Heart left ventricle (tissue), 16 donors: ENCODE measurements around the gene IPMK. TPM values are rescaled to one million over a fixed set of nuclear protein-coding genes. Genes with fewer than 3 reads are reported as not detected.

ENCODE experiments used
- ATAC-seq, 4 donors: fragments of 200-7000 bp; cut with Tn5 transposase; one replicate each; pipeline ENCODE4 v1.9.1; 2020 to 2022; ENCODE audit warnings: moderate library complexity in 4 of 4, mild to moderate bottlenecking in 3 of 4, moderate number of reproducible peaks in 1 of 4
- DNase-seq, 5 donors: peaks; one replicate each; pipeline ENCODE4 v3.0.0-alpha.2; 2020
- H3K27ac ChIP-seq, 12 donors: fragments of 200-600 bp; sonication (generic) in 4 of 12; one replicate each; pipeline versions ENCODE4 v1.5.0 to v1.8.0; 2016 to 2022; ENCODE audit warnings: mild to moderate bottlenecking in 2 of 12
- H3K27me3 ChIP-seq, 9 donors: fragments of 200-600 bp; sonication (generic) in 2 of 9; one replicate each; pipeline versions ENCODE4 v1.5.1 to v1.8.0; 2016 to 2022; ENCODE audit warnings: mild to moderate bottlenecking in 3 of 9
- H3K36me3 ChIP-seq, 9 donors: fragments of 200-600 bp; sonication (generic) in 2 of 9; one replicate each; pipeline versions ENCODE4 v1.5.0 to v1.8.0; 2018 to 2022; ENCODE audit warnings: mild to moderate bottlenecking in 2 of 9
- H3K4me1 ChIP-seq, 12 donors: fragments of 200-600 bp; sonication (generic) in 4 of 12; one replicate each; pipeline versions ENCODE4 v1.5.0 to v1.8.0; 2016 to 2022; ENCODE audit warnings: mild to moderate bottlenecking in 3 of 12
- H3K4me3 ChIP-seq, 12 donors: fragments of 200-600 bp; sonication (generic) in 4 of 12; one replicate each; pipeline versions ENCODE4 v1.5.0 to v1.8.0; 2017 to 2022; ENCODE audit warnings: mild to moderate bottlenecking in 9 of 12, moderate library complexity in 4 of 12
- H3K9me3 ChIP-seq, 12 donors: fragments of 200-600 bp; sonication (generic) in 4 of 12; one replicate each; pipeline versions ENCODE4 v1.5.0 to v1.8.0; 2016 to 2022; ENCODE audit warnings: mild to moderate bottlenecking in 1 of 12
- POLR2A ChIP-seq, 2 donors: fragments of 450-650 bp; IDR thresholded peaks; one replicate each; pipeline ENCODE4 v1.6.1; 2017; ENCODE audit warnings: antibody characterized with exemption in 2 of 2, mild to moderate bottlenecking in 2 of 2, moderate library complexity in 2 of 2
- WGBS, 4 donors: extraction: QIAGEN DNeasy Blood & Tissue Kit in 2 of 4; methylation state at CpG; one replicate each; pipeline versions ENCODE4 v1.1.5 to v1.1.7; 2013 to 2018; 5-methylcytosine and 5-hydroxymethylcytosine counted together
- intact Hi-C, 10 donors: fragments of 100-400 bp; cut with DNase I; formaldehyde crosslinking; loops; one replicate each; pipeline versions ENCODE4 v1.11.1 to v1.14.2; 2022
- long read RNA-seq, 3 donors: library from polyadenylated mRNA; unstranded; transcript quantifications; one replicate each; pipeline ENCODE4 v2.0.0, GENCODE V29; 2020 to 2021
- polyA plus RNA-seq, 2 donors: library from polyadenylated mRNA; stranded (reverse); fragments of 200-250 nt; gene quantifications; one replicate each; pipeline ENCODE4 v1.2.3, GENCODE V29; 2013
- total RNA-seq, 9 donors: library from RNA; depleted of rRNA in 2 of 9; stranded (reverse); fragments of >200 nt in 2 of 9; fragmentation: NEBNext Ultra II Directional in 3 of 9; extraction: Animal tissue kit (Norgen Biotek cat#: 25700) in 3 of 9; gene quantifications; one replicate each; pipeline versions ENCODE4 v1.1.0 to v1.2.4, GENCODE V29; 2016 to 2023
- TF ChIP-seq, protein P1 (sequence below), 12 donors: fragments of 200-600 bp; sonication (generic) in 4 of 12; IDR thresholded peaks; one replicate each; pipeline versions ENCODE4 v1.5.0 to v1.8.0; 2018 to 2022; ENCODE audit warnings: antibody characterized with exemption in 12 of 12, mild to moderate bottlenecking in 5 of 12
- donor health status: ischemic (EF 13 %, LVEDD 7.1; RV severe dilation, severe dysfunction).
- donor health status: healthy with polysubstance abuse.
- donor health status: DM: no; HTN: yes; CAD: no.
- donor health status: DM: no; HTN: no; CAD: no.
- donor health status: ischemic (EF 25% LVEDD 6.9; RV normal size, moderate dysfunction).
- donor health status: ischemic (EF 25% LVEDD 5.7; RV mildly dilated, moderate dysfunction).
- donor health status: healthy.
- donor health status: DM: yes; HTN: yes; CAD: no.
- donor health status: ischemic (EF 35%, LVEDD 5.7; RV mildly dilated, moderate dysfunction).
- donor health status: nonischemic (EF 11% LVEDD 7.7; RV severe dilation, severe dysfunction).
- donor health status: DM: yes; HTN: yes; CAD: no.
- donor health status: PGD.
- donor health status: ischemic (EF 29% LVEDD 5.4; RV normal size, mild dysfunction).
- donor health status: nonischemic (EF 23%, LVEDD 6.1; RV moderate dilation, normal function).

Gene IPMK
- 1 to 10 TPM; 1.7 to 4.2 (median 2.4) TPM for total RNA-seq
- polyA plus RNA-seq = 1 to 10 TPM in 1 of 2 donors, under 1 TPM in 1; 0.95 to 1.7 TPM
- long read RNA-seq, donor 1, partial matches to known transcripts = 0 of 2 reads
- long read RNA-seq, donor 1, other reads (novel, unspliced or antisense) = 2 of 2 reads
- long read RNA-seq, donor 2, partial matches to known transcripts = 0 of 2 reads
- long read RNA-seq, donor 2, other reads (novel, unspliced or antisense) = 2 of 2 reads
- long read RNA-seq, donor 3, full-length matches to known transcripts = 4 of 5 reads
- long read RNA-seq, donor 3, partial matches to known transcripts = 1 of 5 reads
- long read RNA-seq, donor 3, other reads (novel, unspliced or antisense) = 0 of 5 reads

DNA sequence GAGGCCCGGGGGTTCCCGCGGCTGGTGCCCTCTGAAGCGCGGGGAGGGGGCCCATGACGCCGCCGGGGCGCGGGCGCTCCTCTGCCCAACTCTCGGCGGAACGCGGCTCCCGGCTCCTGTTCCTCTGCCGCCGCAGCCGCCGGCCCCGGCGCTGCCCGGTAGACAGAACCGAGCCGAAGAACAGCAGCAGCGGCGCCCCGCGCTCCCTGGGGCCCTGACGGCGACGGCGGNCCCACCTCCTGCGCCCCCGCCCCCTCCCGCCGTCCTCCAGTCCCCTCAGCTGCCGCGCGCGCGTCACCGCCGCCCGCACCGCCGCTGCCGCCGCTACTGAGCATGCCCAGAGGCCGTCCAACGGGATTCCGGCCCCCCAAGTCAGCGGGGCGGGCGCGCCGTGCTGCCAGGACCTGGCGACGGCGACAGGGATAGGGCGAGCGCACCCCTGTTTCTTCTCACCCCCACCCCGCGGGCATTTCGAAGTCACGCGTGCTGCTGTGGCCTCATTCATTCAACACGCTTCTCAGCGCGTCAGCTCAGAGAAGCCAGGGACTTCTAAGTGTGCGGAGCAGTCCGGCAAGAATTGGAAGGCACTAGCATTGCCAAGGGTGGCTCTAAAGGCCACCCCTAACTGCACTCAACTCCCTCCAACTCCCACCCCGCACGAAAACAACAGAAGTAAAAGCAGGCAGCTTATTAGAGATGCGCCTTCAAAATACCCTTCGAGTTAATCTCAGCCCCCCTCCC lies at the start of gene IPMK:
Gene IPMK (minus strand): TSS at position 182 of the 741 bp plus-strand sequence. CDS start 283 bp downstream, outside the sequence.
- ATAC-seq (peak; percentile 81 to 93 (median 88)), DNase-seq (peak; percentile 95 to 98 (median 96))
- peak within 1 kb of the TSS; percentile 49 to 89 (median 80) for H3K4me3 ChIP-seq
- H3K4me1 ChIP-seq = peaks cover 0 to 45% (median 23%) of the 10 kb centered on the region in 12 donors
- H3K9me3 ChIP-seq = no peaks in the 10 kb centered on the region
- 0 to 8% (median 1%) methylated on average over 32 to 76 of the region's 76 CpGs for WGBS, 4 donors
- peak within 1 kb of the TSS; percentile 79 to 96 (median 94) for H3K27ac ChIP-seq
- H3K27me3 ChIP-seq = no peaks in the 10 kb centered on the region
- intact Hi-C loops = loop anchor here in 5 of 10 donors (5.0 to 10.0 kb wide), 4 partner anchors 53 to 117 kb away; partner anchors contain the start of genes UBE2D1 (in 2 of the 5) and TFAM (in 1 of the 5)
- TF ChIP-seq, protein P1, sequence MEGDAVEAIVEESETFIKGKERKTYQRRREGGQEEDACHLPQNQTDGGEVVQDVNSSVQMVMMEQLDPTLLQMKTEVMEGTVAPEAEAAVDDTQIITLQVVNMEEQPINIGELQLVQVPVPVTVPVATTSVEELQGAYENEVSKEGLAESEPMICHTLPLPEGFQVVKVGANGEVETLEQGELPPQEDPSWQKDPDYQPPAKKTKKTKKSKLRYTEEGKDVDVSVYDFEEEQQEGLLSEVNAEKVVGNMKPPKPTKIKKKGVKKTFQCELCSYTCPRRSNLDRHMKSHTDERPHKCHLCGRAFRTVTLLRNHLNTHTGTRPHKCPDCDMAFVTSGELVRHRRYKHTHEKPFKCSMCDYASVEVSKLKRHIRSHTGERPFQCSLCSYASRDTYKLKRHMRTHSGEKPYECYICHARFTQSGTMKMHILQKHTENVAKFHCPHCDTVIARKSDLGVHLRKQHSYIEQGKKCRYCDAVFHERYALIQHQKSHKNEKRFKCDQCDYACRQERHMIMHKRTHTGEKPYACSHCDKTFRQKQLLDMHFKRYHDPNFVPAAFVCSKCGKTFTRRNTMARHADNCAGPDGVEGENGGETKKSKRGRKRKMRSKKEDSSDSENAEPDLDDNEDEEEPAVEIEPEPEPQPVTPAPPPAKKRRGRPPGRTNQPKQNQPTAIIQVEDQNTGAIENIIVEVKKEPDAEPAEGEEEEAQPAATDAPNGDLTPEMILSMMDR (IDR thresholded peaks at IDR 0.05) = no peak
- TF ChIP-seq POLR2A (IDR thresholded peaks at IDR 0.05) = peak in 1 of 2 donors; percentile 75
- H3K36me3 ChIP-seq = no peaks in the 10 kb centered on the region

DNA sequence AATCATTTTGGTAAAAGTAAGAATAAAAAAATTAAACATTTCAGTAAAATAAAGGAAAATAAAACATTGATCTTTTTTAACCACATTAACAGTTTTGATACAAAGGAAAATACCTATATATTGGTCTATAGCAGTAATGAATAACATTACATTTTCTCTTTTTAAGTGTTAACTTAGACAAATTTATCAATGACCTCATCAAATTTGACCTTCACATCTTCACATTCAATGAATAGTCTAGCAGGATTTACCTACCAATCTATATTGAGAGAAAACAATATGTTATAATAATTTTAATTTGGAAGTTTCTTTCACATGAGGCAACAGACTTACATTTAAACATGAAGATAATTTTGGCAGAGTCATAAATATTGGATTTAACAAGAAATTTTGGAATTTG lies 49.2 kb upstream of the IPMK start:
- intact Hi-C loops = no loop called here

DNA sequence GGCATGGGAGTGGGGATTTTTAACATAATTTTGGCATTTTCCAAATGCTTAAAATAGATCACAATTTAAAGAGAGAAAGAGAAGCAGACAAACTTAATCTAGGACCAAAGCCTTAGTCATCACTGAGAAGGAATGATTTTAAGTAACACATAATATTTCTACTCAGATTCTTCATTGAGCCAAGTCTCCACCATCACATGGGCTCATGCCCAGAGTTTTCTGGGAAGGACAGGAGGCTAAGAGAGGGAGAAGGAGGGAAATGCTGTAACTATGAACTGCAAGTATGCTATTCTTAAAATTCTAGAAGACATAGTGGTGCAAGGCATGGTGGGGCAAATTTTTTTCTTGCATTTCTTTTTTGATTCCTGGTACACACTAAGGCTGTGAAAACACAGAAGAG lies 43.3 kb upstream of the IPMK start:
- Histone ChIP-seq H3K27ac (no peak overlapping the region), H3K27me3 (peaks cover 0 to 15% (median 0%) of the 10 kb centered on the region in 9 donors), H3K4me1 (no peaks in the 10 kb centered on the region), H3K9me3 (no peaks in the 10 kb centered on the region), H3K36me3 (no peaks in the 10 kb centered on the region), H3K4me3 (no peak overlapping the region)
- no peak for DNase-seq
- no peak for TF ChIP-seq POLR2A (IDR thresholded peaks at IDR 0.05)
- TF ChIP-seq, protein P1 (IDR thresholded peaks at IDR 0.05) = no peak
- intact Hi-C loops = no loop called here
- no peak for ATAC-seq

More for the DNA sequence above, 49.2 kb upstream of the IPMK start:
- ATAC-seq = no peak
- Histone ChIP-seq H3K36me3 (no peaks in the 10 kb centered on the region), H3K4me1 (peaks cover 0 to 5% (median 0%) of the 10 kb centered on the region in 12 donors), H3K27me3 (no peaks in the 10 kb centered on the region), H3K27ac (no peak overlapping the region), H3K4me3 (no peak overlapping the region), H3K9me3 (no peaks in the 10 kb centered on the region)
- no peak for DNase-seq
- no peak for TF ChIP-seq POLR2A (IDR thresholded peaks at IDR 0.05)
- TF ChIP-seq, protein P1 (IDR thresholded peaks at IDR 0.05) = no peak

DNA sequence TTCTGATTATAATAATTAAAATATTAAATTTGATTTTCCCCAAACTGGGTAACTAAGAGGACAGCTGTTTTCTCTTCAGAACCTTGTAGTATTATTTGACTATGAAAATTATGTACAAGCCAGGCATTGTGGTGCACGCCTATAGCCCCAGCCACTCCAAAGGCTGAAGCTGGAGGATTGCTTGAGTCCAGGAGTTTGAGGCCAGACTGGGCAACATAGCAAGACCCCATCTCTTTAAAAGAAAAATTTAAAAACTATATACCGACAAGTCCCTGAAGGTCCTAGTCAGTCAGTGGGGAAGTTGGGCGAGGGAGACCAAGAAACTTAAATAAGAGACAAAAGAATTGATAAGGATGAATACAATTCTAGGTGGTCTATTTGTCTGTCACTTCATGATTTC lies 40.0 kb upstream of the IPMK start:
- no peaks in the 10 kb centered on the region for H3K9me3 ChIP-seq
- no peak overlapping the region for H3K4me3 ChIP-seq
- DNase-seq (no peak), ATAC-seq (no peak)
- 90 to 92% (median 91%) methylated on average over 3 of the region's 3 CpGs for WGBS, 4 donors
- TF ChIP-seq POLR2A (IDR thresholded peaks at IDR 0.05) = no peak
- TF ChIP-seq, protein P1 (IDR thresholded peaks at IDR 0.05) = no peak
- H3K36me3 ChIP-seq = no peaks in the 10 kb centered on the region
- H3K27ac ChIP-seq = no peak overlapping the region
- peaks cover 0 to 26% (median 0%) of the 10 kb centered on the region in 9 donors for H3K27me3 ChIP-seq
- intact Hi-C loops = loop anchor here in 1 of 10 donors (10.0 kb wide), 1 partner anchor 77 kb away; the partner anchor contains the start of gene TFAM
- no peaks in the 10 kb centered on the region for H3K4me1 ChIP-seq
